Neural cell (in vitro differentiated cells): ENCODE results near the gene HBG1. TPM values are rescaled to one million over a fixed set of nuclear protein-coding genes. Genes with fewer than 3 reads are reported as not detected.
"Not testable (repeated sequence)": the region's sequence is repeated elsewhere in the genome, so short reads cannot be mapped to it uniquely, and the experiment has no call there.

Source experiments
- H2AFZ ChIP-seq: fragments of 200-600, 300-800 bp; sonication (generic), shearing (Covaris generic); 2 replicates; pipeline ENCODE4 v1.6.0; 2014; ENCODE audit warnings: low read depth, mild to moderate bottlenecking, antibody characterized with exemption, low read length, moderate library complexity
- H3F3A ChIP-seq: fragments of 200-600 bp; shearing (Covaris generic); 2 replicates; pipeline ENCODE4 v1.6.1; 2016; ENCODE audit warnings: mild to moderate bottlenecking, moderate library complexity, mixed read lengths, antibody characterized with exemption, low read length; ENCODE audit not compliant: insufficient read depth, poor library complexity, severe bottlenecking
- H3K27ac ChIP-seq: fragments of 200-600, 300-800 bp; sonication (generic), shearing (Covaris generic); 2 replicates; pipeline ENCODE4 v1.5.1; 2014; ENCODE audit warnings: mild to moderate bottlenecking, low read length, moderate library complexity
- H3K27me3 ChIP-seq: fragments of 300-800, 200-600 bp; sonication (generic), shearing (Covaris generic); 2 replicates; pipeline ENCODE4 v1.6.0; 2014; ENCODE audit warnings: mild to moderate bottlenecking, low read depth, low read length, moderate library complexity; ENCODE audit not compliant: insufficient read depth
- H3K36me3 ChIP-seq: fragments of 300-800, 200-600 bp; sonication (generic), shearing (Covaris generic); 2 replicates; pipeline ENCODE4 v1.5.1; 2014; ENCODE audit warnings: mild to moderate bottlenecking, antibody characterized with exemption, low read length, moderate library complexity; ENCODE audit not compliant: insufficient read depth
- H3K4me2 ChIP-seq: fragments of 300-800, 200-600 bp; sonication (generic), shearing (Covaris generic); 2 replicates; pipeline ENCODE4 v1.6.0; 2014; ENCODE audit warnings: mild to moderate bottlenecking, low read length
- H3K4me3 ChIP-seq: fragments of 300-800, 200-600 bp; sonication (generic), shearing (Covaris generic); 2 replicates; pipeline ENCODE4 v1.5.1; 2014; ENCODE audit warnings: mild to moderate bottlenecking, low read length, moderate library complexity
- H3K79me2 ChIP-seq: fragments of 200-600 bp; shearing (Covaris generic); replicated peaks from 2 replicates; pipeline ENCODE4 v1.6.0; 2014; ENCODE audit warnings: mild to moderate bottlenecking, low read length, moderate library complexity; ENCODE audit not compliant: insufficient read depth
- H3K9ac ChIP-seq: fragments of 300-800, 200-600 bp; sonication (generic), shearing (Covaris generic); 2 replicates; pipeline ENCODE4 v1.6.1; 2016; ENCODE audit warnings: mild to moderate bottlenecking, low read length, mixed read lengths
- H3K9me2 ChIP-seq: fragments of 200-600 bp; shearing (Covaris generic); 2 replicates; pipeline ENCODE4 v1.6.1; 2016; ENCODE audit warnings: mild to moderate bottlenecking, low read length, mixed read lengths; ENCODE audit not compliant: insufficient read depth
- H3K9me3 ChIP-seq: fragments of 200-600, 300-800 bp; sonication (generic), shearing (Covaris generic); 2 replicates; pipeline ENCODE4 v1.6.1; 2016; ENCODE audit warnings: mild to moderate bottlenecking, mixed run types, low read length, moderate library complexity, mixed read lengths
- H4K20me1 ChIP-seq: fragments of 200-600 bp; shearing (Covaris generic); 2 replicates; pipeline ENCODE4 v1.6.1; 2016; ENCODE audit warnings: mild to moderate bottlenecking, mixed run types; ENCODE audit not compliant: insufficient read depth
- CTCF ChIP-seq: fragments of 450-650 bp; IDR thresholded peaks from 2 replicates; pipeline ENCODE4 v1.5.1; 2014; ENCODE audit warnings: antibody characterized with exemption, mild to moderate bottlenecking, moderate library complexity; ENCODE audit not compliant: poor library complexity, severe bottlenecking
- EP300 ChIP-seq: fragments of 450-650 bp; conservative IDR thresholded peaks from 2 replicates; pipeline ENCODE4 v1.6.1; 2014; ENCODE audit warnings: antibody characterized with exemption, mild to moderate bottlenecking, moderate library complexity; ENCODE audit not compliant: poor library complexity, severe bottlenecking
- EZH2 ChIP-seq: fragments of 200-600, 300-800 bp; shearing (Covaris generic), sonication (generic); IDR thresholded peaks from 2 replicates; pipeline ENCODE4 v1.6.1; 2014; ENCODE audit warnings: antibody characterized with exemption, low read length, borderline replicate concordance, mild to moderate bottlenecking; ENCODE audit not compliant: insufficient read depth, poor library complexity, severe bottlenecking
- MXI1 ChIP-seq: fragments of 450-650 bp; conservative IDR thresholded peaks from 2 replicates; pipeline ENCODE4 v1.6.1; 2014; ENCODE audit warnings: antibody characterized with exemption, mild to moderate bottlenecking; ENCODE audit not compliant: poor library complexity, severe bottlenecking
- POLR2AphosphoS5 ChIP-seq: IDR thresholded peaks from 2 replicates; pipeline ENCODE4 v1.6.1; 2012
- RAD21 ChIP-seq: fragments of 450-650 bp; conservative IDR thresholded peaks from 2 replicates; pipeline ENCODE4 v1.6.1; 2014; ENCODE audit warnings: antibody characterized with exemption, mild to moderate bottlenecking, moderate library complexity
- REST ChIP-seq: IDR thresholded peaks from 2 replicates; pipeline ENCODE4 v1.6.1; 2012; ENCODE audit warnings: borderline replicate concordance
- SMC3 ChIP-seq: fragments of 450-650 bp; conservative IDR thresholded peaks from 2 replicates; pipeline ENCODE4 v1.6.1; 2014; ENCODE audit warnings: antibody characterized with exemption, mild to moderate bottlenecking, moderate library complexity; ENCODE audit not compliant: poor library complexity
- TAF1 ChIP-seq: IDR thresholded peaks from 2 replicates; pipeline ENCODE4 v1.6.1; 2012; ENCODE audit warnings: low read depth
- polyA plus RNA-seq: library from polyadenylated mRNA; depleted of rRNA; stranded (reverse); fragments of >200 nt; gene quantifications from 2 replicates; pipeline ENCODE4 v1.2.3, GENCODE V29; 2014

HBG1 gene
- polyA plus RNA-seq, 1 donor from 2014 or later, result not detected

- not testable (repeated sequence) for H3K27ac ChIP-seq, H4K20me1 ChIP-seq, H3K36me3 ChIP-seq, H3F3A ChIP-seq, H3K79me2 ChIP-seq, H2AFZ ChIP-seq, H3K27me3 ChIP-seq, H3K9ac ChIP-seq, H3K9me2 ChIP-seq, H3K4me2 ChIP-seq, H3K9me3 ChIP-seq, H3K4me3 ChIP-seq
Observed at GRCh38 chr11:5294342-5294995, 44.8 kb upstream of the HBG1 start.

GRCh38 chr11:5293028-5293427, 43.4 kb upstream of the HBG1 start:
- no peaks in the 10 kb centered on the region for H3K9me2 ChIP-seq
- H3K79me2 ChIP-seq, result no peaks in the 10 kb centered on the region
- no peaks in the 10 kb centered on the region for H3K27me3 ChIP-seq
- TF ChIP-seq RAD21, result no peak
- TF ChIP-seq EZH2, result no peak
- TF ChIP-seq EP300, result no peak
- no peak for TF ChIP-seq CTCF
- TF ChIP-seq TAF1, result no peak
- TF ChIP-seq POLR2AphosphoS5, result no peak
- TF ChIP-seq REST, result no peak
- no peak for TF ChIP-seq SMC3
- TF ChIP-seq MXI1, result no peak
- no peaks in the 10 kb centered on the region for H3K36me3 ChIP-seq
- no peaks in the 10 kb centered on the region for H3K9me3 ChIP-seq
- no peak overlapping the region for H3K9ac ChIP-seq
- no peak overlapping the region for H3K27ac ChIP-seq
- no peak overlapping the region for H3K4me3 ChIP-seq
- H3K4me2 ChIP-seq, result no peak overlapping the region
- H3F3A ChIP-seq, result no peaks in the 10 kb centered on the region
- H2AFZ ChIP-seq, result no peak overlapping the region
- H4K20me1 ChIP-seq, result no peaks in the 10 kb centered on the region
